GM06990 (cell line): Measurements from ENCODE around the gene ABHD16A.
A peak's percentile ranks its signal among the peaks of the same experiment; 100 is the strongest.

Experiments used
- DNase-seq: peaks from one replicate; pipeline ENCODE4 v3.0.0-alpha.2; 2011; ENCODE audit not compliant: insufficient read length; ENCODE audit errors: extremely low read depth
- H3K27me3 ChIP-seq: replicated peaks from 2 replicates; pipeline ENCODE4 v1.6.0; 2011; ENCODE audit warnings: low read length; ENCODE audit not compliant: control insufficient read depth, insufficient read depth
- H3K36me3 ChIP-seq: 2 replicates; pipeline ENCODE4 v1.5.1; 2011; ENCODE audit warnings: low read length; ENCODE audit not compliant: control insufficient read depth, insufficient read depth
- H3K4me3 ChIP-seq: replicated peaks from 2 replicates; pipeline ENCODE4 v1.5.1; 2011; ENCODE audit warnings: low read depth, mild to moderate bottlenecking, control low read depth, low read length
- CTCF ChIP-seq: IDR thresholded peaks from 2 replicates; pipeline ENCODE4 v1.5.1; 2011; ENCODE audit warnings: low read length, control low read depth, mild to moderate bottlenecking, inconsistent platforms; ENCODE audit not compliant: insufficient read depth, poor library complexity, severe bottlenecking

ABHD16A gene

GRCh38 chr6:31728767-31729514 is 25.8 kb upstream of the ABHD16A start, which contains the start of gene DDAH2:
TSS of gene DDAH2 (minus strand) at chr6:31729299. CDS start at chr6:31729161, 138 bp downstream.
- DNase-seq: no peak
- Histone ChIP-seq H3K4me3 (peak within 1 kb of the TSS; percentile 64), H3K27me3 (no peaks in the 10 kb centered on the region), H3K36me3 (peaks cover 9% of the 10 kb centered on the region)
- peak; percentile 92 for TF ChIP-seq CTCF

- Histone ChIP-seq H3K36me3 (peaks cover 4% of the 10 kb centered on the region; the same call in 1 of the 2 replicates), H3K4me3 (no peak overlapping the region), H3K27me3 (no peaks in the 10 kb centered on the region)
- peak; percentile 69 for DNase-seq
- no peak for TF ChIP-seq CTCF
These were observed 24.9 kb upstream of the ABHD16A start for GRCh38 chr6:31727717-31728671.

- peaks cover 4% of the 10 kb centered on the region; the same call in 1 of the 2 replicates for H3K36me3 ChIP-seq
- TF ChIP-seq CTCF: no peak
- DNase-seq: no peak
- no peak overlapping the region for H3K4me3 ChIP-seq
- no peaks in the 10 kb centered on the region for H3K27me3 ChIP-seq
These were observed 24.1 kb upstream of the ABHD16A start for GRCh38 chr6:31727034-31727716.

- no peak for DNase-seq
- H3K4me3 ChIP-seq: no peak overlapping the region
- no peak for TF ChIP-seq CTCF
- no peaks in the 10 kb centered on the region for H3K27me3 ChIP-seq
- no peaks in the 10 kb centered on the region for H3K36me3 ChIP-seq
These were observed 22.6 kb upstream of the ABHD16A start for GRCh38 chr6:31725502-31726350.

- Histone ChIP-seq H3K4me3 (no peak overlapping the region), H3K36me3 (no peaks in the 10 kb centered on the region), H3K27me3 (no peaks in the 10 kb centered on the region)
- no peak for DNase-seq
- TF ChIP-seq CTCF: no peak
These were observed 21.0 kb upstream of the ABHD16A start for GRCh38 chr6:31723980-31724691.
